B cell (primary cell): Measurements from ENCODE around the gene GPATCH3. TPM values are rescaled to one million over a fixed set of nuclear protein-coding genes. Genes with fewer than 3 reads are reported as not detected.
"Not testable (repeated sequence)": the region's sequence is repeated elsewhere in the genome, so short reads cannot be mapped to it uniquely, and the experiment has no call there.

Experiments
- ATAC-seq: fragments of 200-7000 bp; cut with Tn5 transposase; one replicate; pipeline ENCODE4 v1.10.0; 2021; ENCODE audit warnings: low read depth, mild to moderate bottlenecking, moderate number of reproducible peaks, moderate library complexity
- CTCF ChIA-PET: fragments of 350-600 bp; sonication (Branson Sonifier 250); formaldehyde crosslinking; loops from one replicate; lab custom pipeline; 2021; ENCODE audit warnings: antibody characterized with exemption, inconsistent platforms; lab: Charles Lee
- POLR2A ChIA-PET: fragments of 350-600 bp; sonication (Branson Sonifier 250); formaldehyde crosslinking; loops from one replicate; lab custom pipeline; 2021; ENCODE audit warnings: antibody characterized with exemption; lab: Charles Lee
- DNase-seq: peaks from one replicate; pipeline ENCODE4 v3.0.0; 2013
- H2AFZ ChIP-seq: 2 replicates; pipeline ENCODE4 v1.6.1; 2012; ENCODE audit warnings: mild to moderate bottlenecking, low read depth, low read length; ENCODE audit not compliant: insufficient read depth, poor library complexity, severe bottlenecking
- H3K27ac ChIP-seq, 2 donors: 1 replicate in 1 of 2; 2 replicates in 1 of 2; pipeline ENCODE4 v1.5.1; 2012 to 2013; ENCODE audit warnings: low read length in 2 of 2, mild to moderate bottlenecking in 2 of 2, moderate library complexity in 1 of 2
- H3K27me3 ChIP-seq, 4 experiments: fragments of 200-600 bp in 1 of 4; sonication (generic) in 1 of 4; replicated peaks in 1 of 4; 1 replicate in 2 of 4; 2 replicates in 2 of 4; pipeline versions ENCODE4 v1.6.1 to v1.7.0; 2013 to 2016; ENCODE audit warnings: low read length in 3 of 4, mild to moderate bottlenecking in 2 of 4, mixed read lengths in 1 of 4, moderate library complexity in 1 of 4; ENCODE audit not compliant: insufficient read depth in 4 of 4, control insufficient read depth in 3 of 4; ENCODE audit errors: control extremely low read depth in 1 of 4
- H3K36me3 ChIP-seq, 2 experiments: replicated peaks in 1 of 2; 1 replicate in 1 of 2; 2 replicates in 1 of 2; pipeline versions ENCODE4 v1.6.1 to v1.7.1; 2013; ENCODE audit warnings: low read length in 1 of 2; ENCODE audit not compliant: insufficient read depth in 2 of 2, control insufficient read depth in 1 of 2; ENCODE audit errors: control extremely low read depth in 1 of 2, extremely low read depth in 1 of 2
- H3K4me1 ChIP-seq, 2 donors: fragments of 200-600 bp in 1 of 2; sonication (generic) in 1 of 2; 1 replicate in 1 of 2; 2 replicates in 1 of 2; pipeline versions ENCODE4 v1.5.1 to v1.6.1; 2013 to 2017; ENCODE audit warnings: low read length in 2 of 2; ENCODE audit not compliant: control insufficient read depth in 2 of 2, insufficient read depth in 2 of 2
- H3K4me2 ChIP-seq: replicated peaks from 2 replicates; pipeline ENCODE3; 2012; ENCODE audit warnings: mild to moderate bottlenecking, low read depth, low read length; ENCODE audit not compliant: poor library complexity, severe bottlenecking
- H3K4me3 ChIP-seq, 5 experiments: fragments of 200-600 bp in 1 of 5; sonication (generic) in 1 of 5; 1 replicate in 3 of 5; 2 replicates in 2 of 5; pipeline versions ENCODE4 v1.5.1 to v1.7.0; 2011 to 2016; ENCODE audit warnings: low read length in 4 of 5, mild to moderate bottlenecking in 4 of 5, low read depth in 2 of 5, control low read depth in 1 of 5, moderate library complexity in 1 of 5; ENCODE audit not compliant: insufficient read depth in 1 of 5; ENCODE audit errors: control extremely low read depth in 1 of 5, extremely low read depth in 1 of 5
- H3K79me2 ChIP-seq: fragments of 200-600 bp; sonication (generic); one replicate; pipeline ENCODE4 v1.6.0; 2016; ENCODE audit warnings: low read length; ENCODE audit not compliant: control insufficient read depth, insufficient read depth
- H3K9ac ChIP-seq: fragments of 200-600 bp; sonication (generic); 2 replicates; pipeline ENCODE4 v1.6.1; 2017; ENCODE audit warnings: mild to moderate bottlenecking, low read length, moderate library complexity
- H3K9me3 ChIP-seq, 3 donors: one replicate each; pipeline versions ENCODE4 v1.6.1 to v1.7.1; 2013; ENCODE audit warnings: low read length in 2 of 3; ENCODE audit not compliant: control insufficient read depth in 2 of 3, insufficient read depth in 1 of 3; ENCODE audit errors: control extremely low read depth in 1 of 3
- H4K20me1 ChIP-seq: 2 replicates; pipeline ENCODE4 v1.6.0; 2012; ENCODE audit warnings: mild to moderate bottlenecking, low read length; ENCODE audit not compliant: insufficient read depth, control insufficient read depth, poor library complexity, severe bottlenecking
- H3K27ac Mint-ChIP-seq: one replicate; pipeline ENCODE4 v1.8.0; 2021; ENCODE audit warnings: mixed read lengths
- H3K27me3 Mint-ChIP-seq: one replicate; pipeline ENCODE4 v1.8.0; 2021; ENCODE audit warnings: mixed read lengths
- H3K4me1 Mint-ChIP-seq: one replicate; pipeline ENCODE4 v1.8.0; 2021; ENCODE audit warnings: mixed read lengths
- H3K4me3 Mint-ChIP-seq: one replicate; pipeline ENCODE4 v1.8.0; 2021; ENCODE audit warnings: mixed read lengths
- H3K9me3 Mint-ChIP-seq: one replicate; pipeline ENCODE4 v1.8.0; 2022; ENCODE audit warnings: mixed read lengths; ENCODE audit not compliant: insufficient read depth
- EZH2 ChIP-seq: IDR thresholded peaks from 2 replicates; pipeline ENCODE4 v1.6.1; 2012; ENCODE audit warnings: borderline replicate concordance, low read depth, mild to moderate bottlenecking, moderate library complexity, low read length; ENCODE audit not compliant: insufficient read depth, poor library complexity, severe bottlenecking
- WGBS: methylation state at CpG from one replicate; pipeline ENCODE4 v1.1.5; 2013; ENCODE audit warnings: missing lambda C conversion rate; ENCODE audit not compliant: insufficient coverage; 5-methylcytosine and 5-hydroxymethylcytosine counted together
- intact Hi-C: fragments of 100-400 bp; cut with micrococcal nuclease; formaldehyde crosslinking; loops from one replicate; pipeline ENCODE4 v1.10.0; 2022
- polyA plus RNA-seq: library from polyadenylated mRNA; depleted of rRNA; stranded (reverse); fragments of >200 nt; gene quantifications from 2 replicates; pipeline ENCODE4 v1.2.3, GENCODE V29; 2012
- total RNA-seq, 2 donors: library from RNA; stranded (reverse); fragments of 120-200 nt in 1 of 2; gene quantifications; 1 replicate in 1 of 2; 2 replicates in 1 of 2; pipeline versions ENCODE4 v1.2.3 to v1.2.4, GENCODE V29; 2013 to 2022
- TF ChIP-seq, protein P1 (sequence below): fragments of 200-600 bp; IDR thresholded peaks from one replicate; pipeline ENCODE4 v1.8.0; 2022; ENCODE audit warnings: antibody characterized with exemption, mild to moderate bottlenecking

Gene GPATCH3
- total and polyA plus RNA-seq, 2 donors (not counting 1 experiment from before 2014, with no cell fraction given) = 9.2 to 21.9 TPM

DNA sequence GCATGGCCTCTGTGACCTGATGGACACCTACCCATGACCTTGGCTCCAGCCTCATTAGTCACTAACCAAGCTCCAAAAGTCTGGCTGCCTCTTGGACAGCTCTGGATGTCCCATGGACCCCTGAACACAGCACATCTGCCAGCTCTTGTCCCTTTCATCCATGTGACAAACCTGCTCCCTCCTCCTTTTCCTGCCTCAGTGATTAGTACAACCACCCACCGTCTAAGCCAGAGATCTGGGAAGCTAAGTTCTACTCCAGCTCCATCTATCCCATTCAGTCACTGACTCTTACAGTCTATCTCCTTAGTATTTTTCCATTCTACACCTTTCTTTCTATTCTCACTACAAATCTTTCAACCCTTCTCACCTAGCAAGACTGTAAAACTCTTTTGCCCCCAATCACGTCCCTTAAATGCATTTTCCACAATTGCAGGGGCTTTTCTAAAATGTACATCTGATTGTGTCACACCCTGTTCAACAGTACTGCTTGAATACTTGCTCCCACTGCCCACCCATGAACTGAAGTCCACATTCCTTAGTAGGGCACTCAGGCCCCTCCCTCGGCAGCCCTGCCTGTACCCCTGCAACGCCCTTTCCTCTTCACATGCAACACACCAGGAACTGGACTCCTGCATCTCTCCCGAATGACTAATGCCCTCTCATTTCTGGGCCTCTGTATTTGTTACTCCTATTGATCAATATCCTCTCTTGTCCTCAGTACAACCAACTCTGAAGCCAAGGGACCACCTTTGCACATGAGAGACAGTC is 17.4 kb downstream of the GPATCH3 start:
- H3K4me3 ChIP-seq = no peak overlapping the region
- H3K27me3 ChIP-seq = no peaks in the 10 kb centered on the region
- H3K4me1 ChIP-seq = peaks cover 0 to under 1% of the 10 kb centered on the region in 2 donors
- POLR2A ChIA-PET = no interaction called here
- Mint-ChIP-seq H3K4me3 (no peak overlapping the region), H3K4me1 (peaks cover 8% of the 10 kb centered on the region), H3K27me3 (no peaks in the 10 kb centered on the region), H3K27ac (no peak overlapping the region), H3K9me3 (no peaks in the 10 kb centered on the region)
- no peak overlapping the region for H3K9ac ChIP-seq
- DNase-seq (no peak), ATAC-seq (no peak)
- no peak overlapping the region for H3K27ac ChIP-seq
- no peaks in the 10 kb centered on the region for H3K9me3 ChIP-seq
- TF ChIP-seq EZH2 = no peak
- TF ChIP-seq, protein P1, sequence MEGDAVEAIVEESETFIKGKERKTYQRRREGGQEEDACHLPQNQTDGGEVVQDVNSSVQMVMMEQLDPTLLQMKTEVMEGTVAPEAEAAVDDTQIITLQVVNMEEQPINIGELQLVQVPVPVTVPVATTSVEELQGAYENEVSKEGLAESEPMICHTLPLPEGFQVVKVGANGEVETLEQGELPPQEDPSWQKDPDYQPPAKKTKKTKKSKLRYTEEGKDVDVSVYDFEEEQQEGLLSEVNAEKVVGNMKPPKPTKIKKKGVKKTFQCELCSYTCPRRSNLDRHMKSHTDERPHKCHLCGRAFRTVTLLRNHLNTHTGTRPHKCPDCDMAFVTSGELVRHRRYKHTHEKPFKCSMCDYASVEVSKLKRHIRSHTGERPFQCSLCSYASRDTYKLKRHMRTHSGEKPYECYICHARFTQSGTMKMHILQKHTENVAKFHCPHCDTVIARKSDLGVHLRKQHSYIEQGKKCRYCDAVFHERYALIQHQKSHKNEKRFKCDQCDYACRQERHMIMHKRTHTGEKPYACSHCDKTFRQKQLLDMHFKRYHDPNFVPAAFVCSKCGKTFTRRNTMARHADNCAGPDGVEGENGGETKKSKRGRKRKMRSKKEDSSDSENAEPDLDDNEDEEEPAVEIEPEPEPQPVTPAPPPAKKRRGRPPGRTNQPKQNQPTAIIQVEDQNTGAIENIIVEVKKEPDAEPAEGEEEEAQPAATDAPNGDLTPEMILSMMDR = no peak
- no peak overlapping the region for H2AFZ ChIP-seq
- 97% methylated on average over 5 of the region's 5 CpGs for WGBS
- H3K36me3 ChIP-seq = peaks cover 26 to 71% of the 10 kb centered on the region in 2 experiments
- no peak overlapping the region for H3K4me2 ChIP-seq
- peaks cover 9% of the 10 kb centered on the region for H4K20me1 ChIP-seq
- intact Hi-C loops = no loop called here
- H3K79me2 ChIP-seq = peaks cover 35% of the 10 kb centered on the region
- CTCF ChIA-PET = interaction anchor here (0.6 to 7.3 kb wide), 8 partner anchors 7 to 345 kb away, joined by 3 to 79 read pairs (median 7); partner anchors contain the start of gene GPN2

DNA sequence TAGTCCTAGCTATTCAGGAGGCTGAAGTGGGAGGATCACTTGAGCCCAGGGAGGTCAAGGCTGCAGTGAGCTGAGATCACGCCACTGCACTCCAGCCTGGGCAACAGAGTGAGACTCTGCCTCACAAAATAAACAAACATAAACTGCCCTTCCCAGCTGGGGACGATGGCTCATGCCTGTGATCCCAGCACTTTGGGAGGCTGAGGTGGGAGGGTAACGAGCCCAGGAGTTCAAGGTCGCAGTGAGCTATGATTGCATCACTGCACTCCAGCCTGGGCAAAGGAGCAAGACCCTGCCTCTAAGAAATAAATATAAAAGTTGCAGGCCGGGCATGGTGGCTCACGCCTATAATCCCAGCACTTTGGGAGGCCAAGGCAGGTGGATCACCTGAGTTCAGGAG is 18.7 kb downstream of the GPATCH3 start:
- H3K4me2 ChIP-seq, H3K4me1 Mint-ChIP-seq, DNase-seq, H3K9ac ChIP-seq, H3K27ac Mint-ChIP-seq, H3K27me3 ChIP-seq, H3K9me3 ChIP-seq, H3K27ac ChIP-seq, H3K4me3 ChIP-seq, intact Hi-C loops, POLR2A ChIA-PET, H3K9me3 Mint-ChIP-seq, H2AFZ ChIP-seq, H3K4me1 ChIP-seq, H3K4me3 Mint-ChIP-seq, H3K27me3 Mint-ChIP-seq, ATAC-seq: not testable (repeated sequence)
- CTCF ChIA-PET = interaction anchor here (0.8 to 7.3 kb wide), 12 partner anchors 9 to 279 kb away, joined by 3 to 79 read pairs (median 4); partner anchors contain the start of gene GPN2
- 100% methylated on average over 5 of the region's 6 CpGs for WGBS
- peaks cover 37% of the 10 kb centered on the region for H3K79me2 ChIP-seq
- peaks cover 16% of the 10 kb centered on the region for H4K20me1 ChIP-seq
- peaks cover 24 to 77% of the 10 kb centered on the region in 2 experiments for H3K36me3 ChIP-seq
